B cell (primary cell): ENCODE data around the gene RRAD. TPM values are rescaled to one million over a fixed set of nuclear protein-coding genes. Genes with fewer than 3 reads are reported as not detected.

Experiments
- ATAC-seq: fragments of 200-7000 bp; cut with Tn5 transposase; one replicate; pipeline ENCODE4 v1.10.0; 2021; ENCODE audit warnings: low read depth, mild to moderate bottlenecking, moderate number of reproducible peaks, moderate library complexity
- CTCF ChIA-PET: fragments of 350-600 bp; sonication (Branson Sonifier 250); formaldehyde crosslinking; loops from one replicate; lab custom pipeline; 2021; ENCODE audit warnings: antibody characterized with exemption, inconsistent platforms; lab: Charles Lee
- POLR2A ChIA-PET: fragments of 350-600 bp; sonication (Branson Sonifier 250); formaldehyde crosslinking; loops from one replicate; lab custom pipeline; 2021; ENCODE audit warnings: antibody characterized with exemption; lab: Charles Lee
- DNase-seq: peaks from one replicate; pipeline ENCODE4 v3.0.0; 2013
- H2AFZ ChIP-seq: 2 replicates; pipeline ENCODE4 v1.6.1; 2012; ENCODE audit warnings: mild to moderate bottlenecking, low read depth, low read length; ENCODE audit not compliant: insufficient read depth, poor library complexity, severe bottlenecking
- H3K27ac ChIP-seq, 2 donors: 1 replicate in 1 of 2; 2 replicates in 1 of 2; pipeline ENCODE4 v1.5.1; 2012 to 2013; ENCODE audit warnings: low read length in 2 of 2, mild to moderate bottlenecking in 2 of 2, moderate library complexity in 1 of 2
- H3K27me3 ChIP-seq, 4 experiments: fragments of 200-600 bp in 1 of 4; sonication (generic) in 1 of 4; replicated peaks in 1 of 4; 1 replicate in 2 of 4; 2 replicates in 2 of 4; pipeline versions ENCODE4 v1.6.1 to v1.7.0; 2013 to 2016; ENCODE audit warnings: low read length in 3 of 4, mild to moderate bottlenecking in 2 of 4, mixed read lengths in 1 of 4, moderate library complexity in 1 of 4; ENCODE audit not compliant: insufficient read depth in 4 of 4, control insufficient read depth in 3 of 4; ENCODE audit errors: control extremely low read depth in 1 of 4
- H3K36me3 ChIP-seq, 2 experiments: replicated peaks in 1 of 2; 1 replicate in 1 of 2; 2 replicates in 1 of 2; pipeline versions ENCODE4 v1.6.1 to v1.7.1; 2013; ENCODE audit warnings: low read length in 1 of 2; ENCODE audit not compliant: insufficient read depth in 2 of 2, control insufficient read depth in 1 of 2; ENCODE audit errors: control extremely low read depth in 1 of 2, extremely low read depth in 1 of 2
- H3K4me1 ChIP-seq, 2 donors: fragments of 200-600 bp in 1 of 2; sonication (generic) in 1 of 2; 1 replicate in 1 of 2; 2 replicates in 1 of 2; pipeline versions ENCODE4 v1.5.1 to v1.6.1; 2013 to 2017; ENCODE audit warnings: low read length in 2 of 2; ENCODE audit not compliant: control insufficient read depth in 2 of 2, insufficient read depth in 2 of 2
- H3K4me2 ChIP-seq: replicated peaks from 2 replicates; pipeline ENCODE3; 2012; ENCODE audit warnings: mild to moderate bottlenecking, low read depth, low read length; ENCODE audit not compliant: poor library complexity, severe bottlenecking
- H3K4me3 ChIP-seq, 5 experiments: fragments of 200-600 bp in 1 of 5; sonication (generic) in 1 of 5; 1 replicate in 3 of 5; 2 replicates in 2 of 5; pipeline versions ENCODE4 v1.5.1 to v1.7.0; 2011 to 2016; ENCODE audit warnings: low read length in 4 of 5, mild to moderate bottlenecking in 4 of 5, low read depth in 2 of 5, control low read depth in 1 of 5, moderate library complexity in 1 of 5; ENCODE audit not compliant: insufficient read depth in 1 of 5; ENCODE audit errors: control extremely low read depth in 1 of 5, extremely low read depth in 1 of 5
- H3K79me2 ChIP-seq: fragments of 200-600 bp; sonication (generic); one replicate; pipeline ENCODE4 v1.6.0; 2016; ENCODE audit warnings: low read length; ENCODE audit not compliant: control insufficient read depth, insufficient read depth
- H3K9ac ChIP-seq: fragments of 200-600 bp; sonication (generic); 2 replicates; pipeline ENCODE4 v1.6.1; 2017; ENCODE audit warnings: mild to moderate bottlenecking, low read length, moderate library complexity
- H3K9me3 ChIP-seq, 3 donors: one replicate each; pipeline versions ENCODE4 v1.6.1 to v1.7.1; 2013; ENCODE audit warnings: low read length in 2 of 3; ENCODE audit not compliant: control insufficient read depth in 2 of 3, insufficient read depth in 1 of 3; ENCODE audit errors: control extremely low read depth in 1 of 3
- H4K20me1 ChIP-seq: 2 replicates; pipeline ENCODE4 v1.6.0; 2012; ENCODE audit warnings: mild to moderate bottlenecking, low read length; ENCODE audit not compliant: insufficient read depth, control insufficient read depth, poor library complexity, severe bottlenecking
- H3K27ac Mint-ChIP-seq: one replicate; pipeline ENCODE4 v1.8.0; 2021; ENCODE audit warnings: mixed read lengths
- H3K27me3 Mint-ChIP-seq: one replicate; pipeline ENCODE4 v1.8.0; 2021; ENCODE audit warnings: mixed read lengths
- H3K4me1 Mint-ChIP-seq: one replicate; pipeline ENCODE4 v1.8.0; 2021; ENCODE audit warnings: mixed read lengths
- H3K4me3 Mint-ChIP-seq: one replicate; pipeline ENCODE4 v1.8.0; 2021; ENCODE audit warnings: mixed read lengths
- H3K9me3 Mint-ChIP-seq: one replicate; pipeline ENCODE4 v1.8.0; 2022; ENCODE audit warnings: mixed read lengths; ENCODE audit not compliant: insufficient read depth
- EZH2 ChIP-seq: IDR thresholded peaks from 2 replicates; pipeline ENCODE4 v1.6.1; 2012; ENCODE audit warnings: borderline replicate concordance, low read depth, mild to moderate bottlenecking, moderate library complexity, low read length; ENCODE audit not compliant: insufficient read depth, poor library complexity, severe bottlenecking
- WGBS: methylation state at CpG from one replicate; pipeline ENCODE4 v1.1.5; 2013; ENCODE audit warnings: missing lambda C conversion rate; ENCODE audit not compliant: insufficient coverage; 5-methylcytosine and 5-hydroxymethylcytosine counted together
- intact Hi-C: fragments of 100-400 bp; cut with micrococcal nuclease; formaldehyde crosslinking; loops from one replicate; pipeline ENCODE4 v1.10.0; 2022
- polyA plus RNA-seq: library from polyadenylated mRNA; depleted of rRNA; stranded (reverse); fragments of >200 nt; gene quantifications from 2 replicates; pipeline ENCODE4 v1.2.3, GENCODE V29; 2012
- total RNA-seq, 2 donors: library from RNA; stranded (reverse); fragments of 120-200 nt in 1 of 2; gene quantifications; 1 replicate in 1 of 2; 2 replicates in 1 of 2; pipeline versions ENCODE4 v1.2.3 to v1.2.4, GENCODE V29; 2013 to 2022
- TF ChIP-seq, protein P1 (sequence below): fragments of 200-600 bp; IDR thresholded peaks from one replicate; pipeline ENCODE4 v1.8.0; 2022; ENCODE audit warnings: antibody characterized with exemption, mild to moderate bottlenecking

The RRAD gene
- total and polyA plus RNA-seq, 2 donors (not counting 1 experiment from before 2014, with no cell fraction given): 0.64 to 1.9 TPM

DNA sequence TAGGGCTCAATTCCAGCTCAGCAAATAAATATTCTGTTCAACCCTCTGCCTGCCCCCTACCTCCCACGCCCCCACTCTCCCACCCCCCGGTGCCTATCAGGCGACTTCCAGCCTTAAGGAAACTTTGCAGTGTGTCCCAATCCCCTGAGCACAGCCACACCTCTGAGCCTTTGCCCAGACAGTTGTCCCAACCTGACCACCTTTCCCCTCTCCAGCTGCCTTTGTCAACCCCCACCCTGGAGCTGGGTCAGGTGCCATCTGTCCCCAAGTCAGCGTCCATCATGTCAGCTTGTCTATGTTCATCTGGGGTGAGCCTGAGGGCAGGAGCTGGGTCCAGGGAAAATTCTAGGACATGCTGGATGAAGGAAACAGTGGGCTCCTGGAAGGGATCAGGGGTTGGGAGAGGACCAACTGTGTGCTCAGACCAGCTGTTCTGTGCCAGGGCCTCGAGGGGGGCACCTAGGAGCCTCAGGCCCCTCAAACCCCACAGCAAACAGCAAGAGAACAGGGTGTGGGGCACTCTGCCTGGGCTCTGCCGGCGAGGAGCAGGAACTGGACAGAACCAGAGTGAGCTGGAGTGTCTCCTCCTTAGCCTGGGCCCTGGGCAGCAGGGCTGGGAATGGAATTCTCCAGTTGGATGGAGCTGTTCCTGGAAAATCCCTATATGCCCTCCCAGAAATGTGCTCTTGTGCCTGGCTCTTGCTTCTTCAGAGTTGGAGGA, 24.5 kb downstream of the RRAD start:
- Histone ChIP-seq H4K20me1 (no peaks in the 10 kb centered on the region), H3K4me2 (no peak overlapping the region), H2AFZ (no peak overlapping the region), H3K9ac (no peak overlapping the region), H3K9me3 (no peaks in the 10 kb centered on the region), H3K36me3 (no peaks in the 10 kb centered on the region), H3K27me3 (peaks cover 0 to 3% (median 0%) of the 10 kb centered on the region in 4 experiments), H3K4me1 (no peaks in the 10 kb centered on the region), H3K4me3 (no peak overlapping the region), H3K79me2 (no peaks in the 10 kb centered on the region), H3K27ac (no peak overlapping the region)
- POLR2A ChIA-PET: no interaction called here
- DNase-seq: no peak
- CTCF ChIA-PET: interaction anchor here (0.9 kb wide), 1 partner anchor 36 kb away, joined by 3 read pairs; no protein-coding TSS in a partner anchor
- Mint-ChIP-seq H3K4me1 (no peaks in the 10 kb centered on the region), H3K9me3 (no peaks in the 10 kb centered on the region), H3K4me3 (no peak overlapping the region), H3K27me3 (no peaks in the 10 kb centered on the region), H3K27ac (no peak overlapping the region)
- intact Hi-C loops: no loop called here
- TF ChIP-seq, protein P1, sequence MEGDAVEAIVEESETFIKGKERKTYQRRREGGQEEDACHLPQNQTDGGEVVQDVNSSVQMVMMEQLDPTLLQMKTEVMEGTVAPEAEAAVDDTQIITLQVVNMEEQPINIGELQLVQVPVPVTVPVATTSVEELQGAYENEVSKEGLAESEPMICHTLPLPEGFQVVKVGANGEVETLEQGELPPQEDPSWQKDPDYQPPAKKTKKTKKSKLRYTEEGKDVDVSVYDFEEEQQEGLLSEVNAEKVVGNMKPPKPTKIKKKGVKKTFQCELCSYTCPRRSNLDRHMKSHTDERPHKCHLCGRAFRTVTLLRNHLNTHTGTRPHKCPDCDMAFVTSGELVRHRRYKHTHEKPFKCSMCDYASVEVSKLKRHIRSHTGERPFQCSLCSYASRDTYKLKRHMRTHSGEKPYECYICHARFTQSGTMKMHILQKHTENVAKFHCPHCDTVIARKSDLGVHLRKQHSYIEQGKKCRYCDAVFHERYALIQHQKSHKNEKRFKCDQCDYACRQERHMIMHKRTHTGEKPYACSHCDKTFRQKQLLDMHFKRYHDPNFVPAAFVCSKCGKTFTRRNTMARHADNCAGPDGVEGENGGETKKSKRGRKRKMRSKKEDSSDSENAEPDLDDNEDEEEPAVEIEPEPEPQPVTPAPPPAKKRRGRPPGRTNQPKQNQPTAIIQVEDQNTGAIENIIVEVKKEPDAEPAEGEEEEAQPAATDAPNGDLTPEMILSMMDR: no peak
- no peak for TF ChIP-seq EZH2
- ATAC-seq: no peak
- 79% methylated on average over 4 of the region's 7 CpGs for whole genome bisulfite sequencing

DNA sequence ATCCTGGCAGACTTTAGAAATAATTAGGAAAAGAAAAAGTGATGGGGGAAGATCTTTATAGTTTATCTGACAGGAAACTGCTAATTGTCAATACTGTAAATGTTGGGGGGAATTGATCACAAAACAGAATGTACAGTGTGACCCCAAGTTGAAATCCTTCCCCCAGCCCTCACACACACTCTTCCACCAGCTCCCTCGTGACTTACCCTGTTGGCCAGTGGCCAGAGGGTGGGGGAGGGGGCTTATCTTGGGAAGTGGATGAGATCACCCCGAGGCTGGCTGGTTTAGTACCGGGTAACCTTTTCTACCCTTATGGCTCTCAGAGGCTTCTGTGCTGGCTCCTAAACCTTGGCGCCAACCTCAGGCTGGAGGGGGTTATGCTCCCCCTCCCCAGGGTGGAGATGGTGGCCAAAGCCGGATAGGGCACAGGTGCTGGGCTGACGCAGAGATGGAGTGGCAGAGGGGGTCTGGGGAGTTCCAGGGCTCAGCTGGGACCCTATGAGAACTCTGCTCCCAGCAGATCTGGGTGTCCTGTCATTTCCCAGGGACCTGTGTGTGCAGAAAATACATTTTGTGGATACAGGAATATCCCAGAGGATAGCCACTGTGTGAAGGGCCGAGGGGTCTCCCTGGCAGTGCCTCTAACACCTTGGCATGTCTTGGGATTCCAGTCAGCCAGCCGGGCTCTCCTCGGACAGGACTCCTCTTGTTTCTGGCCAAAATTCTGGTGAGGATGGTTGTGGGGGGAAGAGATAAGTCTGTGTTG, 25.2 kb downstream of the RRAD start:
- no peak for TF ChIP-seq EZH2
- TF ChIP-seq, protein P1: no peak
- no peak overlapping the region for H3K4me3 ChIP-seq
- no peak overlapping the region for H3K9ac ChIP-seq
- ATAC-seq: no peak
- Mint-ChIP-seq H3K9me3 (no peaks in the 10 kb centered on the region), H3K4me1 (no peaks in the 10 kb centered on the region), H3K4me3 (no peak overlapping the region), H3K27me3 (no peaks in the 10 kb centered on the region), H3K27ac (no peak overlapping the region)
- POLR2A ChIA-PET: no interaction called here
- no peaks in the 10 kb centered on the region for H3K9me3 ChIP-seq
- no peaks in the 10 kb centered on the region for H3K36me3 ChIP-seq
- H2AFZ ChIP-seq: no peak overlapping the region
- H3K79me2 ChIP-seq: no peaks in the 10 kb centered on the region
- intact Hi-C loops: no loop called here
- peaks cover 0 to 3% (median 0%) of the 10 kb centered on the region in 4 experiments for H3K27me3 ChIP-seq
- no peaks in the 10 kb centered on the region for H4K20me1 ChIP-seq
- peaks cover 0 to 3% of the 10 kb centered on the region in 2 donors for H3K4me1 ChIP-seq
- DNase-seq: no peak
- H3K27ac ChIP-seq: no peak overlapping the region
- CTCF ChIA-PET: no interaction called here
- no peak overlapping the region for H3K4me2 ChIP-seq
- WGBS: 73% methylated on average over 5 of the region's 9 CpGs
